NCI-H187 treated with DMSO at 0.1 percent for 48 hours (cell line): ENCODE measurements around the gene LRRC32.
"Not testable (repeated sequence)": the region's sequence is repeated elsewhere in the genome, so short reads cannot be mapped to it uniquely, and the experiment has no call there.

Experiments
- DNase-seq: peaks from one replicate; lab custom pipeline; 2025; lab: John Stamatoyannopoulos, UW

LRRC32 gene

GRCh38 chr11:76610871-76611475 lies 59.6 kb downstream of the LRRC32 start:
- DNase-seq = no peak

DNA sequence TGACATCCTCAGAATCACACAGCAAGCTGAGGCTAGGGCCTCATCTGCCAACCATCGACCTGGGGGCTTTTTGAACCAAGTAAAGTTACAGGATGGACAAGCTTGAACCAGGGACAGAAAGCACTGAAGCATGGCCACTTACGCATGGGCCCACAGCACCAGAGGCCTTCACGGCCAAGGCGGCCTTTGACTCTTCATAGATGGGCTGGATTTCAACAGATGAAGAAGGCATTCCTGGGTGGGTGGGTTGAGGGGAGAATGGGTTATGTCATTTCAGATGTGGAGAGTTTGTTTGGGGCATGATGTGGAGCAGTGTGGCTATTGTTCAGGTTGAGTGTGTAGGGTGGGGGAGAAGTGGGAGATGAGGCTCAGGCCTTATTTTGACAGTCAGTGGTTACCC lies 60.2 kb downstream of the LRRC32 start:
- DNase-seq = no peak

DNA sequence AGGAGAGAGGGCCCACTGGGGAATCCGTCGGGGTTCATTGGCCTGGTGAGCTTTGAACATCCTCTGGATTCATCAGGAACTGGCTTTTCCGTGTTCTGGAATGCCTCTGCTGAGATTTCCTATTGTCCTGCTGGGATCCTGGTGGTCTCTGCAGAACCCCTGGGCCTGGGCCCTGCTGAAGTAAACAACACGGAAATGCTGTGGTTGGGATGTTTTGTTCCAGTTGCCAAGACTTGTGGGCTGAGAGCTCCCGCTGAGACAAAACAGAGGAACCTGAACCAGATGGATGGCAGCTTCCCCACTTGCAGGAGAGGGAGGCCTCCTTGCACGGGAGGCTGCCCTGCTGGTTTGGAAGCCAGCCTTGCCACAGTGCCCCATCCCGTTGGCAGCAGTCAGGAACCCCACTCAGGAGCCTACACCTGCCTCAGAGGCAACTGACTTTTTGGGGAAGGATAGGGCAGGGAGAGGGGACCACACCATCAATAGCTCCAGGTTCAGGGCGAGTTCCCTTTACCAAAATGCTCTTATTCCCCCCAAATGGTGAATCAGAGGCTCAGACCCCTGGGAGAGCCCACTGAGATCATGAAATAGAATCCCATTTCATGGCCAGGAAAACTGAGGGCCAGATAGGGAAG lies 60.7 kb downstream of the LRRC32 start:
- no peak for DNase-seq

DNA sequence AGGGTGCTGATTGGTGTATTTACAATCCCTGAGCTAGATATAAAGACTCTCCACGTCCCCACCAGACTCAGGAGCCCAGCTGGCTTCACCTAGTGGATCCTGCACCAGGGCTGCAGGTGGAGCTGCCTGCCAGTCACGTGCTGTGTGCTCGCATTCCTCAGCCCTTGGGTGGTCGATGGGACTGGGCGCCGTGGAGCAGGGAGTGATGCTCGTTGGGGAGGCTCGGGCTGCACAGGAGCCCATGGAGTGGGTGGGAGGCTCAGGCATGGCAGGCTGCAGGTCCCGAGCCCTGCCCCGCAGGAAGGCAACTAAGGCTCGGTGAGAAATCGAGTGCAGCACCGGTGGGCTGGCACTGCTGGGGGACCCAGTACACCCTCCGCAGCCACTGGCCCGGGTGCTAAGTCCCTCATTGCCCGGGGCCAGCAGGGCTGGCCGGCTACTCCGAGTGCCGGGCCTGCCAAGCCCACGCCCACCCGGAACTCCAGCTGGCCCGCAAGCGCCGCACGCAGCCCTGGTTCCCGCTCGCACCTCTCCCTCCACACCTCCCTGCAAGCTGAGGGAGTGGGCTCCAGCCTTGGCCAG lies 61.6 kb downstream of the LRRC32 start:
- not testable (repeated sequence) for DNase-seq

GRCh38 chr11:76608228-76608627 lies 62.3 kb downstream of the LRRC32 start:
- DNase-seq = not testable (repeated sequence)
